Natural killer cell (primary cell): ENCODE measurements around the gene SLC35B2. TPM values are rescaled to one million over a fixed set of nuclear protein-coding genes. Genes with fewer than 3 reads are reported as not detected.
A peak's percentile ranks its signal among the peaks of the same experiment; 100 is the strongest.

Experiments
- ATAC-seq, 3 donors: fragments of 150-1000 bp in 2 of 3; fragments of 200-7000 bp in 1 of 3; cut with Tn5 transposase; 1 replicate in 1 of 3; 2 replicates in 2 of 3; pipeline ENCODE4 v1.10.0; 2021; ENCODE audit warnings: mild to moderate bottlenecking in 2 of 3, moderate library complexity in 2 of 3
- DNase-seq, 2 donors: peaks; one replicate each; pipeline versions ENCODE4 v3.0.0 to v3.0.0-alpha.2; 2013 to 2021; ENCODE audit warnings: mixed read lengths in 1 of 2
- H3K27ac ChIP-seq: one replicate; pipeline ENCODE4 v1.5.1; 2013; ENCODE audit warnings: mild to moderate bottlenecking, low read length
- H3K27me3 ChIP-seq: one replicate; pipeline ENCODE4 v1.6.1; 2013; ENCODE audit warnings: low read length; ENCODE audit not compliant: control insufficient read depth, insufficient read depth
- H3K36me3 ChIP-seq: one replicate; pipeline ENCODE4 v1.6.1; 2013; ENCODE audit warnings: low read length; ENCODE audit not compliant: control insufficient read depth, insufficient read depth
- H3K4me1 ChIP-seq: one replicate; pipeline ENCODE4 v1.6.1; 2013; ENCODE audit warnings: low read length; ENCODE audit not compliant: control insufficient read depth, insufficient read depth
- H3K4me3 ChIP-seq: one replicate; pipeline ENCODE4 v1.5.1; 2013; ENCODE audit warnings: low read length
- H3K9me3 ChIP-seq: one replicate; pipeline ENCODE4 v1.6.1; 2013; ENCODE audit warnings: low read length; ENCODE audit not compliant: control insufficient read depth, insufficient read depth
- H3K27ac Mint-ChIP-seq, 2 donors: one replicate each; pipeline ENCODE4 v1.8.0; 2022; ENCODE audit warnings: mild to moderate bottlenecking in 2 of 2, mixed read lengths in 2 of 2, moderate library complexity in 1 of 2
- H3K27me3 Mint-ChIP-seq, 2 donors: one replicate each; pipeline ENCODE4 v1.8.0; 2022; ENCODE audit warnings: low read depth in 2 of 2, mixed read lengths in 2 of 2
- H3K36me3 Mint-ChIP-seq: one replicate; pipeline ENCODE4 v1.8.0; 2022; ENCODE audit warnings: mixed read lengths
- H3K4me1 Mint-ChIP-seq, 2 donors: one replicate each; pipeline ENCODE4 v1.8.0; 2022; ENCODE audit warnings: mixed read lengths in 2 of 2
- H3K4me3 Mint-ChIP-seq: one replicate; pipeline ENCODE4 v1.8.0; 2022; ENCODE audit warnings: mild to moderate bottlenecking, moderate library complexity, mixed read lengths
- H3K9me3 Mint-ChIP-seq, 2 donors: one replicate each; pipeline ENCODE4 v1.8.0; 2022; ENCODE audit warnings: mixed read lengths in 2 of 2
- CTCF ChIP-seq: fragments of 200-600 bp; IDR thresholded peaks from one replicate; pipeline ENCODE4 v1.8.0; 2022; ENCODE audit warnings: antibody characterized with exemption
- WGBS: methylation state at CpG from one replicate; pipeline ENCODE4 v1.1.7; 2013; ENCODE audit warnings: missing lambda C conversion rate; ENCODE audit not compliant: insufficient coverage; 5-methylcytosine and 5-hydroxymethylcytosine counted together
- intact Hi-C: fragments of 100-400 bp; cut with micrococcal nuclease; formaldehyde crosslinking; loops from one replicate; pipeline ENCODE4 v1.14.2; 2022
- total RNA-seq, 4 donors: library from RNA; stranded (reverse); fragments of 120-200 nt in 1 of 4; gene quantifications; one replicate each; pipeline versions ENCODE4 v1.2.3 to v1.2.4, GENCODE V29; 2013 to 2022

Gene SLC35B2
- total RNA-seq, 3 donors from 2014 or later (not counting 1 experiment from before 2014, with no cell fraction given), result 20.9 to 27.7 (median 26.8) TPM

GRCh38 chr6:44263354-44264100, 6.2 kb upstream of the SLC35B2 start:
- intact Hi-C loops, result no loop called here
- ATAC-seq (peak; percentile 11 to 34 (median 30)), DNase-seq (peak in 1 of 2 donors; percentile 82)
- H3K4me3 Mint-ChIP-seq, result peak overlapping the region; percentile 93
- H3K4me3 ChIP-seq, result peak overlapping the region; percentile 94
- peaks cover 5% of the 10 kb centered on the region for H3K27me3 ChIP-seq
- H3K36me3 ChIP-seq, result peaks cover 23% of the 10 kb centered on the region
- H3K27ac ChIP-seq, result peak overlapping the region; percentile 92
- peaks cover 0 to under 1% of the 10 kb centered on the region in 2 donors for H3K27me3 Mint-ChIP-seq
- peaks cover 22 to 48% of the 10 kb centered on the region in 2 donors for H3K4me1 Mint-ChIP-seq
- 18% methylated on average over 6 of the region's 9 CpGs for WGBS
- no peaks in the 10 kb centered on the region for H3K9me3 Mint-ChIP-seq
- peaks cover 46% of the 10 kb centered on the region for H3K4me1 ChIP-seq
- TF ChIP-seq CTCF, result no peak
- no peaks in the 10 kb centered on the region for H3K36me3 Mint-ChIP-seq
- no peaks in the 10 kb centered on the region for H3K9me3 ChIP-seq
- H3K27ac Mint-ChIP-seq, result peak overlapping the region; percentile 93 to 98

- ATAC-seq (no peak), DNase-seq (peak in 1 of 2 donors; percentile 61)
- Mint-ChIP-seq H3K36me3 (no peaks in the 10 kb centered on the region), H3K4me3 (peak overlapping the region; percentile 93), H3K27me3 (no peaks in the 10 kb centered on the region), H3K27ac (peak overlapping the region; percentile 93 to 98), H3K9me3 (no peaks in the 10 kb centered on the region), H3K4me1 (peaks cover 31 to 56% of the 10 kb centered on the region in 2 donors)
- H3K27ac ChIP-seq, result peak overlapping the region; percentile 92
- H3K36me3 ChIP-seq, result peaks cover 23% of the 10 kb centered on the region
- peak overlapping the region; percentile 94 for H3K4me3 ChIP-seq
- intact Hi-C loops, result no loop called here
- TF ChIP-seq CTCF, result no peak
- 46% methylated on average over 7 of the region's 7 CpGs for WGBS
- no peaks in the 10 kb centered on the region for H3K27me3 ChIP-seq
- H3K4me1 ChIP-seq, result peaks cover 54% of the 10 kb centered on the region
- H3K9me3 ChIP-seq, result no peaks in the 10 kb centered on the region
Observed at GRCh38 chr6:44262467-44263353, 5.4 kb upstream of the SLC35B2 start.

GRCh38 chr6:44261581-44261980, 4.3 kb upstream of the SLC35B2 start:
- H3K9me3 ChIP-seq, result no peaks in the 10 kb centered on the region
- H3K36me3 ChIP-seq, result peaks cover 23% of the 10 kb centered on the region
- H3K27ac ChIP-seq, result peak overlapping the region; percentile 92
- H3K27me3 ChIP-seq, result no peaks in the 10 kb centered on the region
- peak overlapping the region in 1 of 2 donors; percentile 98 for H3K27ac Mint-ChIP-seq
- no peak for TF ChIP-seq CTCF
- WGBS, result 92% methylated on average over 8 of the region's 8 CpGs
- DNase-seq, result no peak
- intact Hi-C loops, result no loop called here
- H3K4me1 ChIP-seq, result peaks cover 61% of the 10 kb centered on the region
- H3K27me3 Mint-ChIP-seq, result no peaks in the 10 kb centered on the region
- H3K36me3 Mint-ChIP-seq, result no peaks in the 10 kb centered on the region
- H3K4me3 ChIP-seq, result no peak overlapping the region
- H3K4me1 Mint-ChIP-seq, result peaks cover 36 to 58% of the 10 kb centered on the region in 2 donors
- no peak overlapping the region for H3K4me3 Mint-ChIP-seq
- ATAC-seq, result no peak
- H3K9me3 Mint-ChIP-seq, result no peaks in the 10 kb centered on the region
